NCI-H2171 (cell line): ENCODE results near the gene PPFIA3.
"Not testable (repeated sequence)": the region's sequence is repeated elsewhere in the genome, so short reads cannot be mapped to it uniquely, and the experiment has no call there.

Source experiments
- DNase-seq: peaks from one replicate; lab custom pipeline; 2025; lab: John Stamatoyannopoulos, UW

PPFIA3 gene

DNA sequence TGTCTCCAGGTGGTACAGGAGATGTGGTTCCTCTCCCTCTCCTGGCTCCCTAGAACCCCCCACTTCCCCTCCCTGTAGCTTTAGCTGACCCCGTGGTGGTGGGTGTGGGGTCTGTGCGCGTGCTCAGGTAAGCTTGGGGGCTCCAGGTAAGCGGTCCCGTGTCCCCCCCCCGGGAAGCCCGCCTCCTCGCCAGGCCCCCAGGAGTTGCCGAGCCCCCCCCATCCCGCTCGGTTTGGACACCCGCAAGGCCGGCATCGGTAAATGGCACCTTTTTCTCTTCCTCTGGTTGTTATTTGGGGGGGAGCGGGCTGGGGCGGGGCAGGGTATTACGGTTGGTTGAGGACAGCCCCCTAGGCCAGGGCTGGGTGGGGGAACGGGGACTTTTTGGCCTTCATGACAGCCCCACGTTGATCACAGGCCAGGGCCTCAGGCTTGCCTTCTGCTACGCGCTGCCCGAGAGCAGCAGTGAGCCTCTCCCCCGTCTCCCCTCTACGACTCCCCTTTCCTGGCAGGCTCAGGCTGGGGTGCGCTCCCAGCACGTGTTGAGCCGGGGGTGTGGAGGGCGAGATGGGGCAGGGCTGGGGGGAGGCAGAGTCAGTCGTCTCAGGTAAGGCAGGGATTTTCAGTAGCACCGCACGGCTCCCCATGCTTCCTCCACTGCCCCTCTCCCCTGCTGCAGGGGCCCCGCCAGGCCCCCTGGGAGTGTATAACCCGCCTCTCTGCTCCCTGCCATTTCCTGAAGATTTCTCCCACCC is 15.8 kb upstream of the PPFIA3 start:
- DNase-seq, result no peak

DNA sequence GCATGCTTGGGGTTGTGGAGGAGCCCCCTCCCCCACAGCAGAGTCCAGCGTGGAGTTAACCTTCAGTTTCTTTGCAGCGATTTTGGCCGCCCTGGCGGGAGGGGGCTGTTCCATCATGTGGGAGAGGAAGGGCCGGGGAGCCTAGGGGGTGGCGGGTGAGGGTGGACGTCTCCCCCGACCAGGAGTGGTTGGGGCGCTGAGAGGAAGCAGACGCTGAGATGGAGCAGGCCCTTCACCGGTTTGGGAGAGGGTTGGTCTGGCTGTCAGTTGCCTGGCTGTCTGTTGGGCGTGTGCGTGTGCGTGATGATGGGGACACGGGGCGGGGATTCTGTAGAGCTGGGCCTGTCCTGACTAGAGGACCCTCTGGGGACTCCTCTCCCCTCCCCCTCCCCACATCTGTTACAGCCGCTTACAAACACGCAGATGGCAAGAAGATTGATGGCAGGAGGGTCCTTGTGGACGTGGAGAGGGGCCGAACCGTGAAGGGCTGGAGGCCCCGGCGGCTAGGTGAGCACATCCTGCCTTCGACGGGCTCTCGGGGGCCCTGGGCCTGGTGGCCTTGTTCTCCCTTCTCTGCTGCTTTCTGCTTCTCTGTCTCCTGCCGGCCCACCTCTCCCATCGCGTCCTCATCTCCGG is 15.0 kb upstream of the PPFIA3 start:
- DNase-seq, result peak; percentile 89

DNA sequence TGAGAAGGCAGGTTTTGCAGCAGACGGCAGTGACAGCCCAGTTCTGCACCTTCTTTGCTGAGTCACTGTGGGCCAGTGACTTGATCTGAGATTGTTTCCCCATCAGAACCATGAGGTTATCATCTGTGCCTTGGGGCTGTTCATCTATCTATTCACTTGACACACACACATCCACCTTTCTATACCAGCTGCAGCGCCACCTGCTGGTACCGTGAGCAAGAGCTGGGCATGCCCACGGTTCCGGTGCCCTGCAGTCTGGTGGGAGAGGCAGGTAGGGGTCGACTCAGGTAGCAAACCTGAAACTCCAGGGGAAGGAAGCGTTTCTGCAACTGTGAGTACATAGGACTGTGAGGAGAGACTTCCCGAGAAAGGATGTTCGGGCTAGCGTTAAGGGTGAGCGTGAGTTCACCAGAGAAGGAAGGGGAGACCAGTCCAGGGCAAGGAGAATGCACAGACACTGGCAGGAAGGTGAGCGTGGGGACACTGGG is 12.7 kb upstream of the PPFIA3 start:
- peak; percentile 45 for DNase-seq

DNA sequence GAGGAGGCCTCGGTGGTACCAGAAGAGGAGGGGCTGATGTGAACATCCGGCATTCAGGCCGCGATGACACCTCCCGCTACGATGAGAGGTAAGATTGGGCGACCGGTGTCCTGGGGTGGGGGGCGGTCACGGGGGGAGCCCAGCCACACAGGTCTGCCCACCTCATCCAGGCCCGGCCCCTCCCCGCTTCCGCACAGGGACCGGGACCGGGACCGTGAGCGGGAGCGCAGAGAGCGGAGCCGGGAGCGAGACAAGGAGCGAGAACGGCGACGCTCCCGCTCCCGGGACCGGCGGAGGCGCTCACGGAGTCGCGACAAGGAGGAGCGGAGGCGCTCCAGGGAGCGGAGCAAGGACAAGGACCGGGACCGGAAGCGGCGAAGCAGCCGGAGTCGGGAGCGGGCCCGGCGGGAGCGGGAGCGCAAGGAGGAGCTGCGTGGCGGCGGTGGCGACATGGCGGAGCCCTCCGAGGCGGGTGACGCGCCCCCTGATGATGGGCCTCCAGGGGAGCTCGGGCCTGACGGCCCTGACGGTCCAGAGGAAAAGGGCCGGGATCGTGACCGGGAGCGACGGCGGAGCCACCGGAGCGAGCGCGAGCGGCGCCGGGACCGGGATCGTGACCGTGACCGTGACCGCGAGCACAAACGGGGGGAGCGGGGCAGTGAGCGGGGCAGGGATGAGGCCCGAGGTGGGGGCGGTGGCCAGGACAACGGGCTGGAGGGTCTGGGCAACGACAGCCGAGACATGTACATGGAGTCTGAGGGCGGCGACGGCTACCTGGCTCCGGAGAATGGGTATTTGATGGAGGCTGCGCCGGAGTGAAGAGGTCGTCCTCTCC is 11.5 kb upstream of the PPFIA3 start:
- DNase-seq, result no peak

DNA sequence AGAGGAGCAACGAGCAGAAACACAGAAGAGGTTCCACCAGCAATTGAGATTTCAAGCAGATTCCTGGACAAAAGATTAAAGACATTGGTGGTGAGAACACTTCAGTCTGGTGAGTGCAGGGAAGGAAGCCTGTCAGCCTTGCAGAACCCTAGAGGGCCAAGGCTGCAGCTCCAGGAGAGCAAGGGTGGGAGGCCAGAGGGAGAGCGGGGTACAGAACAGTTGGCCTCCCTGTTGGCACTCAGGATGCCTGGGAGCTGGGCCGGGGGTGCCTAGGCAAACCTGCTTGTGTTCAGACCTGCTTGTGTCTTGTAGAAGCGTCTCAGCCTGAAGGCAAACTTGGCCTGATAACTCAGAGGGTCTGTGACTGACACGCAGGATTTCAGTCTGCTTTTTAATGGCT is 10.3 kb upstream of the PPFIA3 start:
- no peak for DNase-seq

DNA sequence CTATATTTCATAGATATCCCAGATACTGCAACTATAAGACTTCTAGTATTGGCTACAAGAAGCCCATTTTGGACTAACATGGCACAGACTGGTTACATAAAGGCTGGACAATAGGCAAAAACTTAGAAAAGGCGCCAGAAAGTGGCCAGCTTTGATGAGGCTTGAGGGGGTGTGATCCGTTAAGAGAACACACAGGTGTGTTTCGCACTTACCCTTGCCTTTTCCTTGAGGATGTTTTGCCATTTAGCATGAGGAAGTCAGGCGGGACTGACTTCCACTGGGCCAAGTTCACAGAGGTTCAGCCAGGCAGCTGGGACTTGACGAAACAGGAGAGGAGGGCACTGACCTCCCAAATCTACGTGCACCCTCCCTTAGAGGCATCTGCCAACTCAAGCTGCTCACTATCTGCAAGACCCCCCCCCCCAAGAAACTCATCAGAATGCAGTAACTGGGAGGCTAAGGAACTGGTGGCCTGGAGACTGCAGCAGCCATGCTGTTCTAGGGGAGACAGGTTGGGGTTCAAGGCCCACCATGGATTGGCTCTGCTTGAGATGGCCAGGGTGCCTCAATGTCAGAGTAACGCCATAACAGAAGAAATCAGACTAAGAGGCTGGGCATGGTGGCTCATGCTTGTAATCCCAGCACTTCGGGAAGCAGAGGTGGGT is 9.6 kb upstream of the PPFIA3 start:
- DNase-seq, result no peak

DNA sequence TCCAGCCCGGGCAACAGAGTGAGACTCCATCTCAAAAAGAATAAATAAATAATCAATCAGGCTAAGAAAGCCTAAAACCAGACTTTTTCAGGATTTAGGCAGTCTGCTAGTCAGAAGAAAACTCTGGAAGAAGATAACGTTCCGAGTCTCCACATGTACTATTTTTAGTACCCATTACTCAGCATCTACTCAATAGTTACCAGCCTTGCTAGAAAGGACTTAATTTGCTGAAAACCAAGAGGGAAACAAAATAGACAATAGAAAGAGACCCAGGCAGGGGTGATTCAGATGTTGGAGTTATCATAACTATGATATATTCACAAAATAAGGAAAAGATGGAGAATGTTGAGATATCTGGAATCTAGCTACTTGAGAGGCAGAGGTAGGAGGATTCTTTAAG is 8.8 kb upstream of the PPFIA3 start:
- no peak for DNase-seq

DNA sequence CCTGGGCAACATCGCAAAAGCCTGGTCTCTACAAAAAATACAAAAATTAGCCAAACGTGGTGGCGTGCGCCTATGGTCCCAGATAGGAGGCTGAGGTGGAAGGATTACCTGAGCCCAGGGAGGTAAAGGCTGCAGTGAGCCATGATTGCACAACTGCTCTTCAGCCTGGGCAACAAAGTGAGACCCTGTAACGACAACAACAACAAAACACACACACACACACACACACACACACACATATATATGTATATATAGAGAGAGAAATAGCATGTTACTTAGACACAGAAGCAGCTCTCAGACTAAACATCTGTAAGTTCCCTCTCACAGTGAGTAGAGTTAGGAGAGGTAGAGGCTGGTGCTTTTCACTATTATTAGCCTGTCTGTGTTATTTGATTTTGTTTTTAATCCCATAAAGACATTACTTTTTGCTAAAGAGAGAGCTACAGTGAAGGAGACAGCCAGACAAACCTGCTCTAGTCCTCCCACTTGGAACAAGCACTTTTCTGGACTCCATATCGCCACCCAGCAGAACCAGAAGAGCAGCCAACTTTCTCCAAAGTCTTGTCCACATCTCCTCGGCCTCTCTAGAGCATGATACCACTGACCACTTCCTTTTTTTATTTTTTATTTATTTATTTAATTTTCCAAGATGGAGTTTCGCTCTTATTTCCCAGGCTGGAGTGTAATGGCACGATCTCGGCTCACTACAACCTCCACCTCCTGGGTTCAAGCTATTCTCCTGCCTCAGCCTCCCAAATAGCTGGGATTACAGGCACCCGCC is 7.9 kb upstream of the PPFIA3 start:
- no peak for DNase-seq

DNA sequence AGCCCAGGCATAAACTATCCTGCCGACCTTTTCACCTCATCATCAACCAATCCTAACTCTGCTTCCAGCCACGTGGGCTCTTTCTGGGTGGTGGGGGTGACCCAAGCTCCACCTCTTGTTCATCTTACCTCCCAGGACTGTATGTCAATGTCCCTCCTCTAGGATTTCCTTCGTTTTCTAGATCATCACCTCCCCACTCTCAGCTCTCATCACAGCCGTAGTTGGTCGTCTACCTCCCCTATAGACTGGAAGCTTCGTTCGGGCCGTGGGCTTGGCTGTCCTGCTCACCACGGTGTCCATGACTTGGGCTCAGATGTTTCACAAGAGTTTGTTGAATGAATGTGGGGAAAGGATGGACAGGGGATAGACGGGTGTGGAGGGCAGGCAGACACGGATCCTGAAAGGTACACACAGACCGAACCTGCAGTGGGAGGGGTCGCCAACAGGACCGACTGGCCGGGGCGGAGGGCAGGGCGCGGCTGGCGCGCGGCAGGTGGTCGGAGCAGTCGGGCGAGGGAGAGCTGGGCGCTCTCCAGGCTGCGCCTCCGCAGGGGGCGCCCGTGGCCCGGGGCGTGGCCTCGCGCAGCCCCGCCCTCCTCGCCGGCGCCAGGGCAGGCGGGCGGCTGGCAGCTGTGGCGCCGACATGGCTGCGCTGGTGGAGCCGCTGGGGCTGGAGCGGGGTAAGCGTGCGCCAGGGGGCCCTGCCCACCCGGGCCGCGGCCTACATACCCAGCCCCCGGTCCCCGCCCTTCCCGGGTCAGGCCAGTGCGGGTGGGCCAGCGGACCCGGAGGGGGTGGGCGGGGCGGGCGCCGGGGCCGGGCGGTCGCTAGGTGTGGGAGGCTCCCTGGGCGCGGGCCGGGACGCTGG is 5.3 kb upstream of the PPFIA3 start, which contains the start of gene LIN7B:
TSS of gene LIN7B (plus strand) at position 609 of the 868 bp plus-strand sequence. CDS start at position 644, 35 bp downstream.
- DNase-seq, result peak; percentile 81

DNA sequence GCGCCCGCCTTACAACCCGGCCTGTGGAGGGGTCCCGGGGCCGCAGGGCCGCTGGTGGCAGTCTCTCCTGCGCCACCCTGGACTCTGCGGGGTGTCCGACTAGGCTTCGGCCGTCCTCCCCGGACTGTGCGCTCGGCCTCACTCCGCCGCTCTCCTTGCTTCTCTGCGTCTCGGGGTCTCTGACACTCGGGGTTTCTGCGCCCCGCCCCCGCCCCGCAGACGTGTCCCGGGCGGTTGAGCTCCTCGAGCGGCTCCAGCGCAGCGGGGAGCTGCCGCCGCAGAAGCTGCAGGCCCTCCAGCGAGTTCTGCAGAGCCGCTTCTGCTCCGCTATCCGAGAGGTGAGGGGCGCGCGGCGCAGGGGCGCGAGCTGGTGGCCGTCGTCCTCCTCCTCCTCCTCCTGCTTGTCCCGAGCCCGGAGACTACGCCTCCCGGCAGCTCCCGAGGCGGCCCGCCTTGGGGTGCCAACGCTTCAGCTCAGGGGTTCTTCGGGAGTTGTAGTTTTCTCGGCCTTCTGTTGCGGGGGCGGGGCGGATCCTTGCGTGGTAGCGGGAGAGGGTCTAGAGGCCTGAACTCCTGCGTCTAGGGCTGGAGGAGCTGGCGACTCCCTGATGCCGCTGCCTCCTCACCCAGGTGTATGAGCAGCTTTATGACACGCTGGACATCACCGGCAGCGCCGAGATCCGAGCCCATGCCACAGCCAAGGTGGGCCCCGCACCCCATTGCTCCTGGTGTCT is 4.5 kb upstream of the PPFIA3 start:
- peak; percentile 71 for DNase-seq

DNA sequence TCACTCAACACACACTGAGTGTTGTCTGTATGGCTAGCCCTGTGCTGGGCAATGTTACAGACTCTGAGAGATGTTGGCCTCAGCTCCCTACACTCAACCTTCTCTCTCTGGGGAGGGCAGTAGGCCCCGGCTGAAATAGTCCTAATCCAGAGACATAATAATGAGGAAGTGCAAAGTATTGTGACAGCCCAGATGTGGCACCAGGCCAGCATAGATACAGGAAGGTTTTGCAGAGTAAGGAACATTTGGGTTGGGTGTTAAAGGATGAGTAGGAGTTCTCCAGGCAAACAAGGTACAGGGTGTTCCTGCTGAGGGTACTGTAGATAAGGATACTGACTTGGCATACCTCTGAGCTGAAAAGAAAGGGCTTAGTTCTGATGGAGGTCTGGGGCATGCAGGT is 2.8 kb upstream of the PPFIA3 start:
- no peak for DNase-seq

DNA sequence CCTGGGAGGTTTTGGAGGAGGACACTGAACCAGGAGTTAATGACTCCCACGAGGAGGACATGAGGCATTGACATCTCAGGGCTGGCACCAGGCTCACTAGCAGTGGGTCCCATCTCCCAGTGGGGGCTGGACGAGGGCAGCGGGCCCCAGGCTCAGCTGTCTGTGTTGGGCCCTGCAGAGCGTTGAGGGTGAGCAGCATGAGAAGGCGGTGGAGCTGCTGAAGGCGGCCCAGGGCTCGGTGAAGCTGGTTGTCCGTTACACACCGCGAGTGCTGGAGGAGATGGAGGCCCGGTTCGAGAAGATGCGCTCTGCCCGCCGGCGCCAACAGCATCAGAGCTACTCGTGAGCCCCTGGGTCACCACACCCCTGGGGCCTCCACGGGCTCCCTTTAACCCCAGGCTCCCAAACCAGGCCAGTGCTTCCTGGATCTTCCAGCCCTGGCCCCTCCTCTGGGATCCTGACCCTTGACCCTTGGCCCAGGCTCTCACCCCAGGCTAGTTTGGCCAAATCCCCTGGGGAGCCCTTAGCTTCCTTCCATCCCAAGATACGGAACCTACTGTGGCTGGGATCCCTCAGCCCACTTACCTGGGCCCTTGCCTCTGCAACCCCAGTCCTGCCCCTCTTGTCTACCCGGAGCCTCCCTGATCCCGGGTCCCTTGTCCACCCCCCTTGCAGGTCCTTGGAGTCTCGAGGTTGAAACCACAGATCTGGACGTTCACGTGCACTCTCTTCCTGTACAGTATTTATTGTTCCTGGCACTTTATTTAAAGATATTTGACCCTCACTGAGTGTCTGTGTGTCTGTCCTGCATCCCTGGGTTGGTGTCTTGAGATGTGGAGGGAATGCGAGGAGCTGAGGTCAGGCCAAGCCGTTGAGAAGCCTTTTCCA is 1.4 kb upstream of the PPFIA3 start:
- DNase-seq, result no peak

DNA sequence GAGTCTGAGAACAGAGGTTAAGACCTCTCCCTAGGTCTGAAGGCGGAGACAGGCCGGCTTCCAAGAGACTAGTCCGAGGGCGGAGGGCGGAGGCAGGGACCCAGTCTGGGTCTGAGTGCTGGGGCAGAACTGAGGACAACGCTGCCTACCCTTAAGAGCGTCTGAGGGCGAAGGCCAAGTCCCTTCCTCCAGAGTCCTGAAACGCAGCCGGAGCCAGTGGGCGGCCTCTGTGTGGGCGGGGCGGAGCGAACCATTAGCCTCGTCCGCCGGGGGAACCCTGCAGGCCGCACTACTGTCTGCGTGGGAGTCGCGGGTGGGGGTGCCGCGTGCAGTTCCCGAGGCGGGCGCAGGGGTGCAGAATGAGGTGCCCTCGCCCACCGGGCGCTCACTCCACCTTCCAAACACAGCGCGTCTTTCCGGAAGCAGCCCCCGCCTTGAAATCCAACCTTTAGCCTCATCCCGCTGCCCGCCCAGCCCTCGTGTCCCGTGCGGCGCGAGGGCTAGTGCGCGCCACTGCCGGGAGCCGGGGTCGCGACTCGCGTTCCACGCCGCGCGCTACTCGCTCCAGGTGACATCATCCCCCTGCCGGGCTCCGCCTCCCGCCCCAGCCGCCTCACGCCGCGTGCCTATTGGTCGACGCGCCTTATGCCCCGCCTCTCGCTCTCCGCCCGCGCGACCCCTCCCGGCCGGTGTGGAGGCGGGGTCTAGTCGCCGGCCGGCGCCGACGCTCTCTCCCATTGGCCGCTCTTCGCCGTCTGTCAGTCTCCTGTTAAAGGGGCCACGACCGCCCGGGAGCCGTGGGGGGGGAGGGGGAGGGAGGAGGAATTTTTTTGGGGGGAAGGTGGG is 556 bp upstream of the PPFIA3 start, which contains the start of gene C19orf73:
TSS of gene C19orf73 (minus strand) at position 579 of the 846 bp plus-strand sequence. CDS start at position 458, 121 bp downstream.
- peak; percentile 95 for DNase-seq

DNA sequence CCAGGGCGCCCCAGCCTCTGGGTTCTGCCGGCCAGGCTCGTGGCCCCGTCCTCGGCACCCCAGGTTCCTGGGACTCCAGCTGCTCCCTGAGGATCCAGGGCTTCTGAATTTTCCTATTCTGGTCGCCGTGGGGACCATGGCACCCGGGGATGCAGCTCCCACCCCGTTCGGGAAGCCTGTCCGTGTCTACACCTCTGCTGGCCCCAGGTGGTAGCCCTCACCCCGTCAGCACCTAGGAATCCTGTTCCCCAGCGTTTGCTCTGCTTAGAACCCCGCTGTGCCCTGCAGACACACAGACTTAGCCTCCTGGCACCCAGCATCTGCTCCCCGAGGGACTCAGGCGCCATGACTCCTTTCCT is 960 bp downstream of the PPFIA3 start:
- DNase-seq, result no peak

DNA sequence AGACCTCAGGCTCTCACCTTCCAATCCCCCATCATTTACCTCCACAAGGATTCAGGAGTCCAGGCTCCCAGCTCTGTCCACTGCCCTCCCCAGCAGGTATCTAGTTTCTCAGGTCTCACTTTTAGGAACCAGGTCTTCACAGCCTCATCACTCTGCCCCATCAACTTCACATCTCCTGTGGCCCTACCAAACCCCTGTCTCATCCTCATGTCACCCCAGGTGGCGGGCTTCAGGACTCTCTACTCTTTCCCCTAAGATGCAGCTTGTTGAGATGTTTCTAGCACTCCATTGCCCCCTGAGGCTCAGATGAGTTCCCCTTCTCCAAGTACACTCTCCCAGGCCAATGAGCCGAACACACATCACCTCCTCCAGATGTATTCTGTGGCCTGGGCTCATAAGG is 1.5 kb downstream of the PPFIA3 start:
- DNase-seq, result no peak

DNA sequence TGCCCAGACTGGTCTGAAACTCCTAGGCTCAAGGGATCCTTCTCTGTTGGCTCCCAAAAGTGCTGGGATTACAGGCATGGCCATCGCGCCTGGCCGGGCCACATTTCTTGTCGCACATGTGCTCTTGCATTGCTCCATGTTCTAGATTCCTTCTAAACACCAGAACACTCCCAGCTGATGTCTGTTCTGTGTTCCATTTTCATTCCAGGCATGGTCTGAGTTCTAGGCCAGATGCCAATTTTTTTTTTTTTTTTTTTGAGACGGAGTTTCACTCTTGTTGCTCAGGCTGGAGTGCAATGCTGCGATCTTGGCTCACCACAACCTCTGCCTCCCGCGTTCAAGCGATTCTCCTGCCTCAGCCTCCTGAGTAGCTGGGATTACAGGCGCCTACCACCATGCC is 2.5 kb downstream of the PPFIA3 start:
- DNase-seq, result not testable (repeated sequence)

DNA sequence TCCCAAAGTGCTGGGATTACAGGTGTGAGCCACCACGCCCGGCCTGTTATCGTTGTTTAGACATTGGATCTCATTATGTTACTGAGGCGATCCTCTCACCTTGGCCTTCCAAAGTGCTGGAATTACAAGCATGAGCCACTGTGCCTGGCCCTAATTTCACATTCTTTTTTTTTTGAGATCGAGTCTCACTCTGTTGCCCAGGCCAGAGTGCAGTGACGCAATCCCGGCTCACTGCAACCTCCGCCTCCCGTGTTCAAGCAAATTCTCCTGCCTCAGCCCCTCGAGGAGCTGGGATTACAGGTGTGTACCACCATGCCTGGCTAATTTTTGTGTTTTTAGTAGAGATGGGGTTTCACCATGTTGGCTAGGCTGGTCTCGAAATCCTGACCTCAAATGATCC is 3.9 kb downstream of the PPFIA3 start:
- DNase-seq, result not testable (repeated sequence)
